NCI-H2196 treated with DMSO at 0.1 percent for 48 hours (cell line): ENCODE data around the gene AQP7.
"Not testable (repeated sequence)": the region's sequence is repeated elsewhere in the genome, so short reads cannot be mapped to it uniquely, and the experiment has no call there.

Experiments used
- DNase-seq: peaks from one replicate; lab custom pipeline; 2025; ENCODE audit not compliant: unreplicated experiment; lab: John Stamatoyannopoulos, UW

Gene AQP7

GRCh38 chr9:33434317-33435105 is 32.1 kb upstream of the AQP7 start:
- DNase-seq: no peak

- DNase-seq: no peak
These were observed 31.5 kb upstream of the AQP7 start for GRCh38 chr9:33433871-33434270.

DNA sequence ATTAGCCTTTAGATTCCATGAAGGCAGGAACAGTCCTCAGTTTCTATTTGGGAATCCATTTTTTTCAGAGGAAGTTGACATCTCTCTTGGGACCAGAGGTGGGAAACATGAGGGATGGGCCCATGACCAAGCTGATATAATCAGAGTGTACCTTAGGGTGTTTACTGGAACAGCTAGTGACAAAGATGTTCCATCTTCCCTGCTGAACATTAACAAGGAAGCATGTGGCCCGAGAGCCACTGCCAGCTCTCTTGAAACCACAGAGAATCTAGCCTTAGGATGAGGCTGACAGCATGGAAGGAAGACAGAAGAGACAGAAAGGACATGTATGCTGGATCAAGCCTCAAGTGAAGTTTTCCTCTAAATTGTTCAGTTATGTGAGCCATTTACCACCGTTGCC is 29.1 kb upstream of the AQP7 start:
- DNase-seq: no peak

DNA sequence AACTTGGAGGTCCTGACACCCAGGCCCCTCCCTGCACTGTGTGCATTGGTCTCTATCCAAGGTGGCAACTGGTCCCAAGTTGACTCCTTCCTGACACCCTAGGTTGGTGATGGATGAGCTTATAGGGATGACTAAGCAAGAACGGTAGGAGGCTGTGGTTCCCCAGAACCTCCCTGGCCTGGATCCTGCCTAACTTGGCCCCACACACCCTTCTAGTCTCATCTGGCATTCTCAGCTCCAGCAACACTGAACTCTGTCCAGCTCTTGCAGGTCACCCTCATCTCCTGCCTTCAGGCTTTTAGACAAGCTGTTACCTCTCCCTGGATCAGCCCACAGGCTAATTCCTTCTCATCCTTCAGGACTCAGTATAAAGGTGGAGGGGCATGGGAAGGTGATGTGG is 28.6 kb upstream of the AQP7 start:
- DNase-seq: no peak

DNA sequence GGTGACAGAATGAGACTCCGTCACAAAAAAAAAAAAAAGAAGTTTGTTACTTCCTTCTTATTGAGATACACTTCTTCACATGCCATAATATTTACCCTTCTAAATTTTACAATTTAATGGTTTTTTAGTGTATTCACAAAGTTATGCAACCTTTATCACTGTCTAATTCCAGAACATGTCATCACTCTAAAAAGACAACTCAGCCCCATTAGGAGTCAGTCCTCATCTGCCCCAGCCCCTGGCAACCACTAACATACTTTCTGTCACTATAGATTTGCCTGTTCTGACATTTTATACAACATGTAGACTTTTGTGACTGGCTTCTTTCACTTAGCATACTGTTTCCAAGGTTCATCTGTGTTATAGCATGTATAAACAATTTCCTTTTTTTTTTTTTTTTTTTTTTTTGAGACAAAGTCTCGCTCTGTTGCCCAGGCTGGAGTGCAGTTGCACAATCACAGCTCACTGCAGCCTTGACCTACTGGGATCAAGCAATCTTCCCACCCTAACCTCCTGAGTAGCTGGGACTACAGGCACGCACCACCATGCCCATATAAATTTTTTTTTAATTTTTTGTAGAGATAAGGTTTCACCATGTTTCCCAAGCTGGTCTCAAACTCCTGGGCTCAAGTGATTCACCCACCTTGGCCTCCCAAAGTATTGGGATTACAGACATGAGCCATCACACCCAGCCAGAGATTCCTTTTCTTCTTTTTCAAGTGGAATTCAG is 27.1 kb upstream of the AQP7 start:
- no peak for DNase-seq

DNA sequence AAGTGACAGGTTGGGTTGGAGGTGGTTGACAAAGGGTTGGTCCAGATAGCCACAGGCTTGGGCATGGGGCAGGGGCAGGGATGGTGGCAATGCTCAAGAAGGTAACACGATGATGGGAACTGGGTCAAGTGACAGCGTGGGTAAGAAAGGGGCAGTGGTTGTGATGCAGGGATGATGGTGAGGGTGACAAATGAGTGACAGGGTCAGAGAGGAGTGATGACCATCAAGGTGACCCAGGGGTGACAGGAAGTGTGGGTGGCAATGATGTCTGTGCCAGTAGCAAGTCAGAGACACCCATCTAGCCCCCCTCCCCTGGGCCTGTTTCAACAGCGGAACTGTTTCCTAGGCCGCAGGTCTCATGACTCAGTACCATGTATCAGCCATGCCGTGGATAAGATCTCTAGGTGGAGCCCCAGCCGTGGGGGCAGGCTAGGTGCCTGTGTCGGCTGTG is 24.5 kb upstream of the AQP7 start:
- DNase-seq: no peak

GRCh38 chr9:33425128-33425533 is 22.8 kb upstream of the AQP7 start:
- DNase-seq: no peak

DNA sequence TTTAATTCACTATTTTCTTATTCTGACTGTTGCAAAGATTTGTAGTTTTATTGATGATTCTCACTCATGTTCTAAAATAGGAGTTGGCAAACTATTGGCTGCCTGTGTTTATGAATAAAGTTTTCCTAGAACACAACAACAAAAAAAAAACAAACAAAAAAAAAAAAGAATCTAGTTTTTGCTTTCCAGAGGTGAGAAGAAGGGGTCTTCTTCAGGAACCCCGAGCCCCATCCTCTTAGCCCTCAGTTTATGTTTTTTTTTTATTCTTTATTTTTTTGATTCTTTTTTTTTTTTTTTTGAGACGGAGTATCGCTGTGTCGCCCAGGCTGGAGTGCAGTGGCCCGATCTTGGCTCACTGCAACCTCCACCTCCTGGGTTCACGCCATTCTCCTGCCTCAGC is 22.1 kb upstream of the AQP7 start:
- not testable (repeated sequence) for DNase-seq

DNA sequence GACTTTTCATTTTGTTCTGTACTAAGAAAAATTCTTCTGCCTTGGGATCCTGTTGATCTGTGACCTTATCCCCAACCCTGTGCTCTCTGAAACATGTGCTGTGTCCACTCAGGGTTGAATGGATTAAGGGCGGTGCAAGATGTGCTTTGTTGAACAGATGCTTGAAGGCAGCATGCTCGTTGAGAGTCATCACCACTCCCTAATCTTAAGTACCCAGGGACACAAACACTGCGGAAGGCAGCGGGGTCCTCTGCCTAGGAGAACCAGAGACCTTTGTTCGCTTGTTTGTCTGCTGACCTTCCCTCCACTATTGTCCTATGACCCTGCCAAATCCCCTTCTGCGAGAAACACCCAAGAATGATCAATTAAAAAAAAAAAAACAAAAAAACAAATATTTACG is 21.7 kb upstream of the AQP7 start:
- not testable (repeated sequence) for DNase-seq

GRCh38 chr9:33419708-33420303 is 17.4 kb upstream of the AQP7 start:
- DNase-seq: no peak

GRCh38 chr9:33418090-33418489 is 15.7 kb upstream of the AQP7 start:
- DNase-seq: no peak

- no peak for DNase-seq
These were observed 14.6 kb upstream of the AQP7 start for GRCh38 chr9:33416996-33417395.

- peak; percentile 84 for DNase-seq
These were observed 13.2 kb upstream of the AQP7 start for GRCh38 chr9:33415501-33416038.

DNA sequence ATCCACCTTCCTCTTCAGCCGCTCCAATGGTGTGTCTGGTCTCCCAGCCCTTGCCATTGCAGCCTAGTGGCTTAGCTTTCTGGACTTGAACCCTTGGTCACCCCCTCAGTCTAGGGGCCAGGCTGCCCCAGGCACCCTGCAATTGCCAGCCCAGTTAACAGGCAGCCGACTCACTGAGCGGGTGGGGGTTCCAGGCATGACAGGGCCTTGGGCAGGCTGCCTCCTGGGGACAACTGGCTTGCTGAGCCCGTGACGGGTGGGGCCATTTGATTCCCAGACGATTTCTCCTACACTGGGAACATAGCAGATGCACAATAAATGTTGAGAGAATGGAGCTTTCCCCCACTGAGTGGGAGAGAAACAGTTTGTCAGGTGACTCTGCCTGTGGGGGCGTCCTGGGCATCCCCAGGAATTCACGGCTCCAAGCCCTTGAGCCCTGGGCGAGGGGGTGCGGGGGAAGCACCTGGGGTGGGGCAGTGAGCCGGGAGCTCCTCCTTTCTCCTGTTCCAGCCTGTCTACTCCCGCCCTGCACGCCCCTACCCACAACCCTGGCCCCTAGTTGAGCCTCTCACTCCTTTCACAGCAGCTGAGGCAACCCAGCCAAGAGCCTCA is 12.6 kb upstream of the AQP7 start:
- no peak for DNase-seq

- DNase-seq: no peak
These were observed 11.9 kb upstream of the AQP7 start for GRCh38 chr9:33414268-33414667.

GRCh38 chr9:33408087-33408486 is 5.7 kb upstream of the AQP7 start:
- DNase-seq: no peak

- DNase-seq: no peak
These were observed 4.7 kb upstream of the AQP7 start for GRCh38 chr9:33407061-33407460.

- no peak for DNase-seq
These were observed 2.5 kb upstream of the AQP7 start for GRCh38 chr9:33404788-33405362.

DNA sequence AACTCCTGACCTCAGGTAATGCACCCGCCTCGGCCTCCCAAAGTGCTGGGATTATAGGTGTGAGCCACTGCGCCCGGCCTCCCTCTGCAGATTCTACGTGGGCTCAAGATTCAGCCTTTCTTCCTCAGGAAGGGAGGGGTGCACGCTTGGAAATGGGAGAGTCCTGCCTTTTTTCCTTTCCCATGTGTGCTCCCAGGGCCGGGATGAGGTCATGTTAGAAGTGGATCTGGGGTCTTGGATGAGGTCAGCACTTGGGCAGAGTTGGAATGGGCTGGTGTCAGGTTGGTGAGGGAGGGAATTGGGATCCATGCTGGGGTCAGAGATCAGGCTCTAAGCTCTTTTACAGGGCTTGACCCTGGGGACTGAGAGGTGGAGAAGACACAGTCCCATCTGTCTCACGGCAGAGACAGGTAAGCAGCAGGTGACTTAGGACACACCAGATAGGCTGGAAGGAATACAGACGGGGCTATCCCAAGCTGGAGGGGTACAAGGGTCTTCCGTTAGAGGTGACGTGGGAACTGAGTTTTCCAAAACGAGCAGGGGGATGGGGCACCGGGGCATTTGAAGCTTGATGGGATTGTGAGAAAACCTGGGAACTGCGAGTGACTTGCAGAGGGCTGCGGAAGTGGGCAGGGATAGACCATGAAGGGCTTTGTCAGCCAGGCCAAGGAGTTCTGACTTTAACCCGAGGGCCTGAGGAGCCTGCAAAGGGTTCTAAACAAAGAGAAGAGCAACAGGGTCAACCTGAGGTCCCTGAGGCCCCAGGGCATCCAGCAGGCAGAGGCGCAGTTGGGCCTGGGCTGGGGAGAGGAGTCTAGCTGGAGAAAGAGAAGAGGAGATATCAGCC is 1.8 kb upstream of the AQP7 start:
- DNase-seq: no peak

- DNase-seq: not testable (repeated sequence)
These were observed 559 bp downstream of the AQP7 start for GRCh38 chr9:33401809-33402208.
